DMS153 treated with DMSO at 0.1 percent for 48 hours (cell line): ENCODE measurements around the gene DACH1.

Source experiments
- DNase-seq: peaks from one replicate; lab custom pipeline; 2025; ENCODE audit not compliant: unreplicated experiment; lab: John Stamatoyannopoulos, UW

Gene DACH1

DNA sequence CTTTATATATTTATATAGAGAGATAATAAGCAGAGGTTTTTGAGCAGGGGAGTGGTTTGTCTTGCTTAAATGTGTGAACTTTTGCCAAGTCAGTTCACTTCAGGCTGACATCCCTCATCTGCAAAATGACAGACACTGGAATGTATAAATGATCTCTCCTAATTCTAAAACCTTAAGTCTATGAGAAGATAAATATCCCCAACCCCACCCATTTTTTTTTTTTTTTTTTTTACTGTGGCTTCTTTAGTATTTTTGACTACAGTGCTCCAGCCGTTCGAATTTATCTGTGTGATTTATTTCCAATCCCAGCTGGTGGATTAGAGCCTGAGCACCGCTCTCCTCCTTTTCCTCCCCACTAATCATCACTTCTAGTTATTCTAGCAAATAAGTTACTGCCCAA is 234.8 kb downstream of the DACH1 start:
- no peak for DNase-seq

DNA sequence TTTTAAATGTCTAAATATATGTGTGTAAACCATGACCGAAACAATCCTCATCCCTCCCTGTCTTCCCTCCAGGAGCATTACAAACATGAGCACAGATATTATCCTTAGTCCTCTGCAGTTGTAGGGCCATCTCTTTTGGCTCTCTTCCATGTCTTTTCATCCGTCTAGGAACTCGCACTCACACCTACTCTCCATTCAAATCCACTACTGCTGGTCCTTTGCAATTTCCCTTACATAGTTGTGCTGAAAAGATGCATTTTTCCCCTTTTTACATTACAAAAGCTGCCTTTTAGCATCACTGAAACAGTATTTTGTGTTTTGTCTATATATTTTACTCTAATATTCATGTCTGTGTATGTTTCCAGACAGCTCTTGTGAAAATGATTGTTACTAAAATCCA is 237.8 kb downstream of the DACH1 start:
- no peak for DNase-seq

DNA sequence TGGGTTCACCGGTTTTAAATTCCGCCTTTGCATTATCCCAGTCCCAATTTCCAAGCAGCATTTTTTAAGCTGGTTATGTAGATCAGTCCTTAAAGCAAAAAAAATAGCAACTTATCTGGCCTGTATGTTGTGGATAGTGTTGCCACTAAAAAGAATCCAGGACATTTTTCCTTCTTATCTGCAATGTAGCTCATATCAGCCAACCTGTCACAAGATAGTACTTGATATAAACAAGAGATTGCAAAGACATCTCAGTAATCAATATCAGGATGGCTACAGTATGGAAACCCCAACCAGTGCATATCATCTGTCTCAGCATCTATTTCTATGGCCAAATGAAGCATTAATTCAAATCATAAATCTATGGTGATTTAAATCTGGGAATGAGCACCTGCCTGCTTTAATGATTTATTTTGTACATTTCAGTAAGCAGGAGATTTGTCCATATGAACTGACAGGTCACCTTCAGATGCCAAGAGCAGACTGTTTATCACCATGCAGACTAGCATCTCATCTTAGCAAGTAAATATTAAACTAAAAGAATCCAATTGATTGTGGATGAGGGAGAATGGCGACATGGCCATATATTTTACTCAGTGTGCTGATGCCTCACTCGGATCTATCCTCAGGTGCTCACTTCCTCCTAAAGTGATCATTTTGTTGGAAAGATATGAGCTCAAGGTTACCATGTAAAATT is 240.4 kb downstream of the DACH1 start:
- no peak for DNase-seq

DNA sequence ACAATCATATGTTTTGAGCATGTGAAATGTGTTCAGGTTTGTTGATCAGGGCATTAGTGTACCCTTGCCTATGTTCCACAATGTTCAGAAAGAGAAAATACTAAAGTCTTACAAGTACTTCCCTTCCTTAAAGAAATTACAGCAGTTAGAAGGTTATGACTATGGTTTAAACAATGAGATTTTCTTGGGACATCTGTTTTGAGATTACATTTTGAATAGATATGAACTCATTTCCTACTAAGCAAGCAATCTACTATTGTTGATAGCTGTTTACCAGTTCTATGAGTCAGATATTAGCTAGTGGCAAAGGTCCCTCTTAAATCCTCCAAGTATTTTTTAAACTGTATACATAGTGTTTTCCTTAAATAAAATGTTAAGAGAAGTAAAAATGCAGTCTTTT is 241.3 kb downstream of the DACH1 start:
- DNase-seq = no peak

DNA sequence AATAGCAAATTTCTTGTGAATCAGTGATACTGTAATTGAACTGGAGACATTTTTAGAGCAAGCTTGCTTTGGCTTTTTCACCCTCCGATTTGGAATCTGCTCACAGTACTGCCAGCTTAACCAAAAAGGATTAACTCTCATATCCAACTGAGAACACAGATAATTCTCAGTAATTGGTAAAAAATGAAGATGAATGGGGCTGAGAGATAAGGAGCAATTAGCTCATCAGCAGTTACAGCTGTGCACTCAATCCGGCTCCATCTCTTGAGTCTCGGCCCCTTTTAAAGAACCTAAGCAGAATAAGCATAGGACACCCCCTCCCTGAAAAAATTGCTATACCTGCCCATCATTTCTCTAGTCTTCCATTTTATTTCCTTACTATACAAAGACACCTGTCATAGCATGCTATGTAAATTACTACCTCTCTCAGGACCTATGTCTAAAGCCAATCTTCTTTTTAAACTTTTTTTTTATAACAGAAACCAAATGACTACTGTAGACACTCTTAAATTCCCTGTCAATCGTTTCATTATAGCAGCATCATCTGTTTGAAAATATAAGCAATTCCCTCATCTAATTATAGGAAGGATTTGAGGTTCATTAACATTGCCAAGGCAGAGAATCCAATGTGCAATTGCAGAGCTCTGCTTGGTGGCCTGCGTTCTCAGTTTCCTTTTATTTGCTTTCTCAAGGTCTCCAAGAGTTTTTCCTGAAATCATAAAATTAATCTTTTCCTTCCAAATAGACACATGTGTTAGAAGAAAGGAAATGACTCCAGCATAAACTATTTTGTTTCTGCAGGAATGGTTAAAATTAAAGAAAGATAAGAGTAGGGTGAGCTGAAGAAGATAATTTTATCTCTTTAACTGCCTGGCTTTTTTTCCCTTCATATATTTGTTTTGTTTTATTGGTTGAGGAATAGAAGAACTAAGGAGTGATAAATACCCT is 242.1 kb downstream of the DACH1 start:
- DNase-seq = no peak

DNA sequence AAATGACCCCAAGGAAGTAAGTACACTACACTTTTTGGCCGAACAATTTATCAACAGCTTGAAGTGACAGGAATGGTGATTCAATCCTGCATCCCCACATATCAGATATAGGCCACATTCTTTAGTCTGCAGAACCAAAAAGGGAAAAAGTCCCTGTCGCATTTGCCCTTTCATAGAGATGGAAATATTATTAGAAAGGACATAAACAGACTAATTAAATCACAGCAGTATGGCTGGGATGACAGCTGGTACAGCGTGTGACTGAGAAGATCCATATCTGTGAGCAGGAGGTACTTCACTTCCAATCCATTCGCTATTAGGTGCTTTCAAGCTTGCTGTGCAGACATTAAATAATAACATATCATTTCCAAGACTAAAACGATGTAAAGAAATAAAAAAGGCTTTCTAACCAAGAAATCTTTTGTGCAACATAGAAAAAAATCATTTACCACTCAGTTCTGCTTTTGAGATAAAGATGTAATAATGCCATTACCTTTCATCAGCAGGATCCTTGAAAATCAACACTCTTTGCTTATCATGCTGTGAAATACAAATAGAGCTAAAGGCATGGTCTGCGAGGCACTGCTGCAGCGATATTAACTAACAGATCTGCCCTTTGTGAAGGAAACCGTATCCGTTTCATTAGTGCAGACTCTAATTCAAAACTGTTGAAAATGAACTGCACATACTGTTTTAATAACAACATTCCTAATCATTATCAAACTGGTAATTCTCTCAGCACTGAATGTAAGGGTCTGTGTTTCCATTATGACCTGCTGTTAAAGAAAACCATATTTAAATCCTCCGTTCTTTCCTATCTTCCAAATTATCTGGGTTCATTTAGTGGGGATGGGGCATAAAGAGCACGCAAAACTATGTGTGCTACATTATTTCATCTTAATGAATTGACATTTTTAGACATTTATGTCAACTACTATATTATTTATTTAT is 245.6 kb downstream of the DACH1 start:
- peak; percentile 69 for DNase-seq

DNA sequence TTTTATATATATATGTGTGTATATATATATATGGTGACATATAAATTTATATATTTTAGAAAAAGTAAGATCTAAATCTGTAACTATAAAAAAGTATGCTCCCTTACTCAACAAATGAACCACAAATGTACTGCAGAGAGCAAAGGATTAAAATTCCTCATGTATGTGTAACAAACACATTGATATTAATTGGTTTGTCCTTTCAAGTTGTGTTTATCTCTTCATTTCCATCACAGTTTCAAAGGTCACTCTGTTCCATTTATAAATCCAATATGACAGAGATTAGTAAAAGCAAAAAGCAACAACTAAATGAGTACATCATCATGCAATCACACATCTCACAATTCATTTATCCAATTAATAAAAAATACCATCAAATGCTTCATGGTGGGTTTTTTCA is 247.9 kb downstream of the DACH1 start:
- no peak for DNase-seq

DNA sequence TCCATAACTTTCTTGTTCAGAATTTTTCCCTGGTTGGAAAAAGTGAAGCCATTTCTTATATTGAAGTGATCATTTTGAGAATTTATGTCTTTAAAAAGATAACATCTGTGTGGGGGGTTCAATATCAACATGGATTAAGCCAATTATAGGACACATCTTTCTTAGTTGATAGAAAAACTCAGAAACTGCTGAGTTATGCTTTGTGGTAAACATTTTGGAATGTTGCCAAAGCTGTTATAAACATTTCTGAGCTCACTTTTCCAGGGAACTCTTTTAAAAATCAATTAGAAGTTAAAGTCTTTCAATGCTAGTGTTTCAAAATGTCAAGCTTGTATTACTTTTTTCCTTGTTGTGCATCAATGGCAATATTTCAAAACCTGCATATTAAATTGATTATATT is 248.8 kb downstream of the DACH1 start:
- no peak for DNase-seq

DNA sequence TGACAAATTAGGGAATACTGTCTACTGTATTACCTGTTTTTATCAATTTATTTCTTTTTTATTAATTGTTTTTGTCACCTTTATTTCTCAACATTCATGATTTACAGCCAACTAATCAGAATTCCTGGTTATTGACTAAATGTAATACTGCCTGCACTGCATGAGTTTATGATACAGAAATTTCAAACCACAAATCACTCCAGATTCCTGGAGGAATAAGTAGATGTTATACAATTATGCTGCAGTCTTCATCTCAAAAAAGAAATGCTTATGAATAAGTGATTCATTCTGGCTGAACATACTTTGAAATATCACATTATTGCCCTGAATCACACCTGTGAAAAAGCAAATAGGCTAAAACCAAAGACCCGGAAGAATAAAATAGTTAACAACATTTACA is 249.7 kb downstream of the DACH1 start:
- DNase-seq = no peak

DNA sequence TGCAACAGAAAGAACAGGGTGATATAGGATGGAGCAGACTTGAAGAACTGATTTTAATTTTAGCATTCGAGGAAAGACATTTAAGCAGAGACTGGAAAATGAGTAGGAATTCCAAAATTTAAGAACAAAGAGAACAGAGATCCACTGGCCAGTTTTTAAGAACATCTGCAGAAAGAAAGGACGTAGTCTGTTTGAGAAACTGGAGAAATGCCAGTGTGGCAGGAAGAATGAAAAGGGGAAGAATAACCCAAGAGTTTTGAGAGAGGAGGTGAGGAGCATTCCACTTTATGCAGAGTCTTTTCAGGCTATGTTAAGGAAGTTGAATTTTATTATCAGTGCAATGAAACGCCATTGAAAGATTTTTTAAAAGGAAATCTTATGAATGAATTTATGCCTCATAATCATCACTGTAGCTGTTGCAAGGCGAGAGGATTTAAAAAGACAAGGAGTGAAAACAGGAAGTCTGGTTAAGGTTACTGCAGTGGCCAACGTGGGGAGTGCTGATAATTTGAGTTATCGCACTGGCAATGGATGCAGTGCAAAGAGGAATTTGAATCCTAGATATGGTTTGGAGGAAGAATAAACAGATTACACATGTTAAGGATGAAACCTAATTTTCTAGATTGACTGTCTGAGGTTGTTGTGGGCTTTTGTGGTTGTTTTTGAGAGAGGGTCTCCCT is 253.8 kb downstream of the DACH1 start:
- no peak for DNase-seq

DNA sequence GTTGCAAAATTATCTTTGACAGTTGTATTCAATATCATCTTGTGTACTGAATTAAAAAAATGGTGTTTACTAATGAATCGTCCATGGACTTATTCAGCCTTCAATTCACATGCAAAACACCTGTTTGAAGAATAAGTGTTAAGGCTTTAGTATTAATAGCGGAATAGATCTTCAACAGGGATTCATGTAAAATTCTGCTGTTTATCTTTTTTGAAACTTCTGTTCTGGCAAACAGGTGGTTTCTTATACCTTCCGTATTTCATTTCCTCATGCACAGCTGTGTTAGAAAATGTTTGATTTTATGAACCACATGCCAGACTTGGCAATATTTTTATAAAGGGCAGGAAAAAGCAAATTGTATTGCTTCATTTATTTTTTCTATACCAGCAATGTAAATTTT is 255.7 kb downstream of the DACH1 start:
- no peak for DNase-seq

DNA sequence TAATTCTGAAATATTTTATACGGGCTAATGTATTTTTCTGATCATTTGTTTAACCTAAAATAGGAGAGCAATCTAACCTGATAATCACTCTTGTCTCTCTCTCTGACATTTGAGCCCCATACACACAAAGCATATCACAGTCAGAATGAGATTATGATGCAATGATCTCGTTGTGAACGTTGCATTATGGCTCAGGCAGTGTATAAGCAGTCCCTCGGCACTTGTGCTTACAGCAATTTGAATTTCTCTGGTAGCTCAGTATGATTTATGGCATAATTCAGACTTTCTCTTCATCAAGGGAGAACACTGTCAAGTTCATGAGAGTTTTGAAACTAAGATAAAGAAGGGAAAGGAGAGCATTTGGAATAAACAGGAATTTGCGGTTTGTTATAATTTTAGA is 256.1 kb downstream of the DACH1 start:
- DNase-seq = no peak

DNA sequence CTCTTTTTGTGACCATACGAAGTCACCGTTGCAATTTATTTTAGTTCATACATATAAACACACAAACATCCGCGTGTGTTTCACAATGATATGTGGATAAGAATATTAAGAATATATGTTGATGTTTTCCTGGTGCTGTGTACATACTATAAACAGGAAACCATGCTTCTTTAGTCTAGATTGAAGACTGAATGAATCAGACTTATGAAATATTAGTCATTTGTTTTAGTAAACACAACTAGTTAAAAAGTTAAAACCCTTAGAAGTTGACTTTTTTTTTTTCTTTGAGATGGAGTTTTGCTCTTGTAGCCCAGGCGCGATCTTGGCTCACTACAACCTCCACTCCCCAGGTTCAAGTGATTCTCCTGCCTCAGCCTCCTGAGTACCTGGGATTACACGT is 257.7 kb downstream of the DACH1 start:
- DNase-seq = no peak

DNA sequence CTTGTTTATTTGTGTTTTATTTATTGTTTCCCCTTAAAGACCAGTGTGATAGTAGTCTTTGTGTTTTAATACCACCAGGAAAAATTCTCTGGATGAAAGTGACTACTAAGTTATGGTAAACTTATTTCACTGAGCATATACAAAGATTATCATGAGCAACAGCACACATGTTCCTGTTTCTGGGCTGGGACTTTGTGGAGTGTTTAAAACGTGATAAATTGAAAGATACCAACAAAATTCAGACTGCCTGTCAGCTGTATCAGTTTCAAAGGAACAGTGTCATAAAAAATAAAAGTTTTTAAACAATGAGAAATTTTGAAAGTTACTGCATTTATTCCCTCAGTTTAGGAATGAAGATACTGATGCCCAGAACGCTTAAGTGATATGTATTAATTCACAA is 259.4 kb downstream of the DACH1 start:
- DNase-seq = no peak

DNA sequence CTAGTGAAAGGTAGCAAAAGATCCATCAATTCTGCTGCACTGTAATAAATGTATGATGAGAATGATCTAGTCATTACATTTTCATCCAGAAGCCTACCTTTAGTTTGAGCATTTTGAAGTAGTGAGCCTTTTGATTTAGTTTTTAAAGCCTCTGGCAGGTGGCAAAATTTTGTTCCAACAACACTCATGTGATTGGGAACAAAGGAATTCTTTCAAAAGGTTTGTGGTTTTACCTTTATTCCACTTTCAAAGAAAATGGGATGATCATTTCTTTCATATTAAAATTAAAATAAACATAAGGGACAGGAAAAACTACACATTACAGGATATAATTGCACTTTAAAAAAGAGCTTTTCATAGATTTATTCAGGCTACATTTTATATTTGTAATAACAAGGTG is 260.2 kb downstream of the DACH1 start:
- no peak for DNase-seq

DNA sequence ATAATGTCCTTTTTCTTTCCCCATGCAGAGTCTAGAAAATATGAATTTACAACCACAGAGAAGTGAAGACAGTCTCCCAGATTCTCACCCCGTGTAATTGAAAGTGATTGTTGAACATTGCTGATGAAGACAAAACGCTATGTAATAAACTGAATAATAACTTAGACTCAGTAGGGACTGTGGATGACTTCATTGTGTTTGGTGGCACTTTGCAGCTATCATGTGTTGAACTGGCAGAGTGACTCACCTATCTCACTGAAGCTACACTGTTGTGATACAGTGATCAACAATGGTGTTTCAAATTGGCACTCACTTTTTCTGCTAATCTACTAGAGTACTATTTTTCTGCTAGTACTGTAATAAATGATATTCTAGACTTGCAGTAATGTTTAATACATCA is 261.3 kb downstream of the DACH1 start:
- DNase-seq = no peak

DNA sequence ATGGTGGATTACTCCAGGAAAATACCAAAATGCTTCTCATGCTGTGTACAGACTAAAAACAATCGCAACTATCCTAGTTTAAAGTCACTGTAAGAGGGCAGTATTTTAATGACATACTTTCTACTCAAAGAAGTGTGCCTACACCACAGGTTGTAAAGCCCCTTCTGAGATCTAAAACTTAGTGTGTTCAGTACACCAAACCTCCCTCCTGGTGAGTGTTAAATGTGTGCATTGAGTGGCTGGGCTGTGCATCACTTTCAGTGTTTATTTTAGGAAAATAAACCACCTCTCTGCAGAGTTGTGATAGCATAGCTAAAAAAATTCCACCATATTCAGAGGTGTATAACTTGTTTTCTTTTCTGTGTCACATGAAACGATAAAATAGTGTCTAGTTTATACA is 263.7 kb downstream of the DACH1 start:
- DNase-seq = no peak

DNA sequence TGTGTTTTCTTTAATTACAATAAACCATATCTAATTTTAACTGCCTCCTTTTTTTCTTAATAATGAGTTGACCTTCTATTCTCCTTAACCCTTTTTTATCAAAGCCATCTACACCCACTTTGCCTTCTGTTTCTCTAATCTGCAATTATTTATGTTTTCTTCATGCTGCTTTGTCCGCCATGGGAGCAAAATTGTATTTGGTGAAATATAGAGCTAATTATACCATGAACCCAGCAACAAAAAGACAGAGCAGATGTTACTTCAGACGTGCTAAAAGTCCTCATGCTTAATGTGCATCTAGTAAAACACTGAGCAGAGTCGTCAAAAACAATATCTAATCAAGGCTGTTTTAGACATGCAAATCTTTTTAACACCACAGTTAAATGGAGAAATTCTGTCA is 264.7 kb downstream of the DACH1 start:
- no peak for DNase-seq

DNA sequence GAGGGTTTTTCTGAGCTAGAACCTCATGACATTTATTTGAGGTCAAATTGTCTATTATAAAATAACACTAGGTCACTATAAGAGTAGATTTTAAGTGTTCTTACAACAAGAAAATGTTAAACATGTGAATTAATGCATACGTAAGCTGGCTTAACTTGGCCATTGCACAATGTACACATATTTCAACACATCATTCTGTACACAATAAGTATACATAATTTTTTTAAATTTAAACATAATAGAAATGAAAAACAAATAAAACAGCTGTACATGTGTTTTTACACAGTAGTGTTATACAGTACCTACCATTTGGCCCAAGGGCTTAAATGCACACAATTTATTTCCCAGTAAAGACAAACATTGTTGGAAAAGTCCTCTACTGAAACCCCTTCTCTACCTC is 269.9 kb downstream of the DACH1 start:
- no peak for DNase-seq

DNA sequence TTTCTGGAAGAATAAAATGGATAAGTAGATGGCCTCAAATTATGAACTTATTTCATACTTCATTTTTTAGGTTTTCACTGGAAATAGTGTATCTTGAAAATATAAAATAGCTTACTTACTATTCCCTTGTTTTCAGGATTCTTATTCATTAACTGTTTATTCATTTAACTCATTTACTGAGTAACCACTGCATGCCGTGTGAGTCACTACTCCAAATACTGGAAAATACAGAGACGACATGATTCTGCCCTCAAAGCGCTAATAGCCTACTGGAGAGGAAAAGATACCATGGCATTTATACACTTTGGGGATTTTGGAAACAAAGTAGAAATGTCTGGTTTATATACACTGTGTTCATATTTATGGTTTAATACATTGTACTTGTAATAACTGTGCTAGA is 270.9 kb downstream of the DACH1 start:
- no peak for DNase-seq

DNA sequence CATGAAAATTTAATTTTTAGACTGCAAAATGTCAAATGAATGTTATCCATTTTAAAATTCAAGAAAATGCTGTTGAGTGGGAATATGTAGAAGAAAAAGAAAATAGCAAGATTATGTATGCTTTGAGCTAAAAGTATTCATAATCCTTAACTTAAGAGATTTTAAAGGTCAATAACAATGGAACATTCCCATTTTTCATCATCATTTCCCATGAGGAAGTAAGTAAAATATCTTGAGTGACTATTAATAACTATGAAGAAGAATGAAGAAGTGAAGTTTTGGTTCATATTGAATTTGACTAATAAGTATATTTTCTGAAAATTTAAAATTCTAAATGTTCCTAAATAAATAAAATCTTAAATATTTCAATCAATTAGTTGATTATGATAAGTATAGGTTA is 273.4 kb downstream of the DACH1 start:
- no peak for DNase-seq
